22Rv1 (cell line): ENCODE data around the gene PFN3.

Source experiments
- CTCF ChIP-seq: fragments of 450-650 bp; IDR thresholded peaks from 2 replicates; pipeline ENCODE4 v1.5.1; 2017; ENCODE audit warnings: mild to moderate bottlenecking
- ZFX ChIP-seq: fragments of 450-650 bp; IDR thresholded peaks from 2 replicates; pipeline ENCODE4 v1.6.1; 2017; ENCODE audit warnings: antibody characterized with exemption, borderline replicate concordance

DNA sequence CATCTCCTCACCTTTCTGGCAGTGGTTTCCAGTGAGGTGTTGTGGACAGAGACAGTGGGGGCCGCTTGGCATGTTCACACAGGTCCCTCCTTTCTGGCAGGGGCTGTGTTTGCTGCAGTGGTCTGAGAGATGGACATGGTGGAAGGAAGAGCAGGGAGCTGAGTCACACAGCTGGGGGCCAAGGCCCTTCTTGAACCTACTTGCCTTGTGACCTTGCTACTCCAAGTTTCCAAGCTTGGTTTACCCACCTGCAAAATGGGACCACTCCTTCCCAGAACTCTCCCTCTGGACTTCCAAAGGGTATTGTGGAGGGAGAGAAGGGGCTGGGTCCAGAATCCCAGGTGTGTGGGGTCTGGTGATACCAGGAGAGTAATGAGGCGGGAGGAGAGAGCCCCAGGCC, 4.9 kb upstream of the PFN3 start:
- TF ChIP-seq CTCF = no peak
- TF ChIP-seq ZFX = no peak
